Activated CD8-positive, alpha-beta memory T cell treated with anti-CD3 and anti-CD28 coated beads, Interleukin-2, amount 10 ng/mL, durations not matched to agents 7 days and 5 days (primary cell): ENCODE results near the gene PIM1. TPM values are rescaled to one million over a fixed set of nuclear protein-coding genes. Genes with fewer than 3 reads are reported as not detected.
A peak's percentile ranks its signal among the peaks of the same experiment; 100 is the strongest.

Source experiments
- ATAC-seq: fragments of 150-1000 bp; cut with Tn5 transposase; one replicate; pipeline ENCODE4 v1.10.0; 2021; ENCODE audit warnings: moderate library complexity
- CTCF ChIA-PET: fragments of 350-600 bp; sonication (Branson Sonifier 250); formaldehyde crosslinking; loops from one replicate; lab custom pipeline; 2021; ENCODE audit warnings: antibody characterized with exemption; lab: Charles Lee
- DNase-seq: peaks from one replicate; pipeline ENCODE4 v3.0.0-alpha.2; 2020
- H3K27ac Mint-ChIP-seq: one replicate; pipeline ENCODE4 v1.8.0; 2021; ENCODE audit warnings: mild to moderate bottlenecking, mixed read lengths
- H3K27me3 Mint-ChIP-seq: one replicate; pipeline ENCODE4 v1.8.0; 2021; ENCODE audit warnings: mixed read lengths
- H3K36me3 Mint-ChIP-seq: one replicate; pipeline ENCODE4 v1.8.0; 2021; ENCODE audit warnings: mild to moderate bottlenecking, mixed read lengths
- H3K4me1 Mint-ChIP-seq: one replicate; pipeline ENCODE4 v1.8.0; 2021; ENCODE audit warnings: mixed read lengths
- H3K4me3 Mint-ChIP-seq: one replicate; pipeline ENCODE4 v1.8.0; 2021; ENCODE audit warnings: mild to moderate bottlenecking, moderate library complexity, mixed read lengths
- H3K9me3 Mint-ChIP-seq: one replicate; pipeline ENCODE4 v1.8.0; 2022; ENCODE audit warnings: low read depth, mixed read lengths
- total RNA-seq, 2 experiments: library from RNA; stranded (reverse); gene quantifications; one replicate each; pipeline ENCODE4 v1.2.3, GENCODE V29; 2021

PIM1 gene
- total RNA-seq, 2 experiments from 2014 or later, result 361 to 464 TPM

DNA sequence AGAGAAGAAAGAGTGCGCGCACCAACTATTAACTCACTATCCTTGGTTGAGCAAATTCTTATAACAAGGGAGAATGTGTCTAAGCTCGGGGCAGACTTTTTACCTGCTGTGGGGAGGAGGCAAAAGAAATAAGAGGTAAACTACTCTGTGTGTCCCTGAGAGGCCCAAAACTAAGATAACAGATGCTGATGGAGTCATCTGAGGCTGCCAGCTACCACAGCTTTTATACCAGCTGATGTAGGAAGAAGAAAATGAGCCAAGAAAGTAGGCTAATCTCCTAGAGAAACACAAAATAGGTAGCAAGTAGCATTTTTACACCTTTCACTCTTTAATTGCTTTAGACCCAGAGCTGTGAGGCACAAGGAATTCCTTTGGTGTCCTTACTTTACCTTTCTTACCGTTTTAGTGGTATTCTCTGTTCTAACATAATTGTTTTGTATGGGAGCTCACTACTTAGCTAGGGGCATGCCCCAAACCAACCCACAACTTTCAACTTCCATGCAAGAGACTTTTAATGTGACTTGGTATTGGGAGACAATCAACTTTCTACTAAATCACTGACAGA is 27.8 kb upstream of the PIM1 start:
- Mint-ChIP-seq H3K4me3 (no peak overlapping the region), H3K27me3 (no peaks in the 10 kb centered on the region), H3K9me3 (no peaks in the 10 kb centered on the region), H3K4me1 (peaks cover 40% of the 10 kb centered on the region), H3K27ac (peak overlapping the region; percentile 53), H3K36me3 (peaks cover 1% of the 10 kb centered on the region)
- ATAC-seq (peak; percentile 14), DNase-seq (no peak)
- CTCF ChIA-PET, result interaction anchor here (0.7 to 1.9 kb wide), 6 partner anchors 8 to 677 kb away, joined by 3 to 6 read pairs (median 3); partner anchors contain the start of gene ZFAND3

DNA sequence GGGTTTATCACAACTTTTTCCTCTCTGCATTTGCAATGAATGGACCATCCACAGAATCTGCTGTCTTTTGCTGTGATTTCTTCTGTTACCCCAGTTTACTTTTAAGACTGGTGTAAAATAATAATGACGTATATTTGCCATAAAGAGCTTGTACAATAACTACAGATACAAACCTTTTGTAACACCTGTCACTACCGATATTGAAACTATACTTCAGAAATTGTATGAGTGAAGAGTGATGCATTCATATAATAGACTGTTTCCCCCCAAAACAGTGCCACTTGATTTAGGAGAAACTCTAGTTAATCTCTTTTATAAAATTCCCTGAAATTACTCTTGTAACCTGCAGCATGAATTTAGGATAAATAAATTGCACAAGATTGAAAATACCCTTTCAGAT is 26.4 kb upstream of the PIM1 start:
- no peak overlapping the region for H3K27ac Mint-ChIP-seq
- H3K4me1 Mint-ChIP-seq, result peaks cover 29% of the 10 kb centered on the region
- peaks cover 4% of the 10 kb centered on the region for H3K27me3 Mint-ChIP-seq
- peaks cover 1% of the 10 kb centered on the region for H3K36me3 Mint-ChIP-seq
- CTCF ChIA-PET, result interaction anchor here (1.8 kb wide), 1 partner anchor 10 kb away, joined by 3 read pairs; no protein-coding TSS in a partner anchor
- ATAC-seq (no peak), DNase-seq (no peak)
- no peak overlapping the region for H3K4me3 Mint-ChIP-seq
- H3K9me3 Mint-ChIP-seq, result no peaks in the 10 kb centered on the region

DNA sequence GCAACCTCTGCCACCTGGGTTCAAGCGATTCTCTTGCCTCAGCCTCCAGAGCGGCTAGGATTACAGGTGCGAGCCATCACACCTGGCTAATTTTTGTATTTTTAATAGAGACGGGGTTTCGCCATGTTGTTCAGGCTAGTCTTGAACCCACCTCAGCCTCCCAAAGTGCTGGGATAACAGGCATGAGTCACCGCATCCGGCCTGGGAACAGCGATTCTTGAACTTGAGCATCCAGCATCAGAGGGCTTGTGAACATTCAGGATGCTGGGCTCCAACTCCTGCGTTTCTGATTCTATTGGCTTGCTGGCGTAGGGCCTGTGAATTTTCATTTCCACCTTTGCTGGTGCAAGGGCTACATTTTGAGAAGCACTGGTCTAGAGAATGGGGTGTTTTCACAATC is 24.5 kb upstream of the PIM1 start:
- H3K27ac Mint-ChIP-seq, result no peak overlapping the region
- H3K4me1 Mint-ChIP-seq, result peaks cover 27% of the 10 kb centered on the region
- H3K4me3 Mint-ChIP-seq, result no peak overlapping the region
- peaks cover 1% of the 10 kb centered on the region for H3K36me3 Mint-ChIP-seq
- H3K27me3 Mint-ChIP-seq, result peaks cover 13% of the 10 kb centered on the region
- DNase-seq (no peak), ATAC-seq (no peak)
- CTCF ChIA-PET, result no interaction called here
- H3K9me3 Mint-ChIP-seq, result no peaks in the 10 kb centered on the region

DNA sequence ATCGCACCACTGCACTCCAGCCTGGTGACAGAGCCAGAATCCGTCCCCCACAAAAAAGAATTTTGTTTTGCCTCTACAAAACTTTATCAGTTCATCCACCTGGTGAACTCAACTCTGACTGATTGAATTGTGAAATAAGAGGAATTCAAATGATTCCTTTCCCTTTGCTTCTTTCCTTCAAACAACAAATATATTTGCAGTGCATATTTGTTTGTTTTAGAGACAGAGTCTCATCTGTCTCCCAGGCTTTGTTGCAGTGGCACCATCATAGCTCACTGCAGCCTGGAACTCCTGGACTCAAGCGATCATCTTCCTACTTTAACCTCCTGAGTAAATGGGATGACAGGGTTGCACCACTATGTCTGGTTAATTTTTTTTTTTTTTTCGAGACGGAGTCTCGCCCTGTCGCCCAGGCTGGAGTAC is 23.2 kb upstream of the PIM1 start:
- CTCF ChIA-PET, result no interaction called here
- Mint-ChIP-seq H3K36me3 (no peaks in the 10 kb centered on the region), H3K4me3 (no peak overlapping the region), H3K9me3 (no peaks in the 10 kb centered on the region), H3K27ac (no peak overlapping the region), H3K4me1 (peaks cover 17% of the 10 kb centered on the region), H3K27me3 (peaks cover 13% of the 10 kb centered on the region)
- ATAC-seq, result no peak
- DNase-seq, result no peak

DNA sequence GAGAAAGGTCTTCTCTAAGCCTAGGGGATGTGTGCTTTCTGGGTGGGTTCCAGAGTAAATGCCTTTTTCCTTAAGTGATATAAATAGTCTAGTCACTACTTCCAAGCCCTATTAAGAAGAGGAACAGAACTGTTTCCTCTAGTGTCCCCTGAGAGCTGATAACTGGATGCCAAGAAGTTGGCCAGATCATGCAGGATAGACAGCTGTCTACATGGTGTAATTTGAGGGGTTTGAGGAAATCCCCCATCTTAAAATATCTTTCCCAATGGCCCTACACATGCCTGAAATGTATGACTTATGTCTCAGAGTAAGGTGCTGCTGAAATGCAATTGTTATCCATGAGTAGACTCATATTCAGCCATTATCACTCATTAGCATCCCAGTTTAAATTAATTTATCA is 20.2 kb upstream of the PIM1 start:
- no peak for DNase-seq
- Mint-ChIP-seq H3K4me1 (no peaks in the 10 kb centered on the region), H3K27me3 (peaks cover 13% of the 10 kb centered on the region), H3K4me3 (no peak overlapping the region), H3K27ac (no peak overlapping the region), H3K9me3 (no peaks in the 10 kb centered on the region), H3K36me3 (no peaks in the 10 kb centered on the region)
- no peak for ATAC-seq
- CTCF ChIA-PET, result interaction anchor here (1.5 to 2.6 kb wide), 3 partner anchors 13 to 60 kb away, joined by 3 to 6 read pairs (median 3); no protein-coding TSS in a partner anchor

DNA sequence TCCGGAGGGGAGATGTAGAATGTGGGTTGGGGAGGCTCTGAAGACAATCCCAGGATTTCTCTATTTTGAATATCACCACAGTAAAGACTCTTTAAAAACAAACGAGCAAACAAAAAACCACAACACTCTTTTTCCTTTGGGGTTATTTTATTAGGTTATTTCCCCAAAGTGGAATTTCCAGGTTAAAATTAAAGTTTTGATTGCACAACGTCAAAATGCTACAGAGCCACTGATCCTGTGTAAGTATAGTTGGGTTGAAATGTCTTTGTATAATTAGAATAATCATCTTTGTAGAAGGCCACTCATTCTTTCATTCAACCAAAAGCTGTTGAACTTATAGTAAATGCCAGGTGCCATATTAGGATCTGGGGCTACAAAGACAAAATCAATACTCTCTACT is 19.6 kb upstream of the PIM1 start:
- Mint-ChIP-seq H3K4me1 (peaks cover 3% of the 10 kb centered on the region), H3K4me3 (no peak overlapping the region), H3K9me3 (no peaks in the 10 kb centered on the region), H3K27ac (no peak overlapping the region), H3K36me3 (no peaks in the 10 kb centered on the region), H3K27me3 (peaks cover 13% of the 10 kb centered on the region)
- ATAC-seq (no peak), DNase-seq (no peak)
- CTCF ChIA-PET, result interaction anchor here (0.7 to 2.6 kb wide), 4 partner anchors 14 to 132 kb away, joined by 3 to 6 read pairs (median 3); no protein-coding TSS in a partner anchor

DNA sequence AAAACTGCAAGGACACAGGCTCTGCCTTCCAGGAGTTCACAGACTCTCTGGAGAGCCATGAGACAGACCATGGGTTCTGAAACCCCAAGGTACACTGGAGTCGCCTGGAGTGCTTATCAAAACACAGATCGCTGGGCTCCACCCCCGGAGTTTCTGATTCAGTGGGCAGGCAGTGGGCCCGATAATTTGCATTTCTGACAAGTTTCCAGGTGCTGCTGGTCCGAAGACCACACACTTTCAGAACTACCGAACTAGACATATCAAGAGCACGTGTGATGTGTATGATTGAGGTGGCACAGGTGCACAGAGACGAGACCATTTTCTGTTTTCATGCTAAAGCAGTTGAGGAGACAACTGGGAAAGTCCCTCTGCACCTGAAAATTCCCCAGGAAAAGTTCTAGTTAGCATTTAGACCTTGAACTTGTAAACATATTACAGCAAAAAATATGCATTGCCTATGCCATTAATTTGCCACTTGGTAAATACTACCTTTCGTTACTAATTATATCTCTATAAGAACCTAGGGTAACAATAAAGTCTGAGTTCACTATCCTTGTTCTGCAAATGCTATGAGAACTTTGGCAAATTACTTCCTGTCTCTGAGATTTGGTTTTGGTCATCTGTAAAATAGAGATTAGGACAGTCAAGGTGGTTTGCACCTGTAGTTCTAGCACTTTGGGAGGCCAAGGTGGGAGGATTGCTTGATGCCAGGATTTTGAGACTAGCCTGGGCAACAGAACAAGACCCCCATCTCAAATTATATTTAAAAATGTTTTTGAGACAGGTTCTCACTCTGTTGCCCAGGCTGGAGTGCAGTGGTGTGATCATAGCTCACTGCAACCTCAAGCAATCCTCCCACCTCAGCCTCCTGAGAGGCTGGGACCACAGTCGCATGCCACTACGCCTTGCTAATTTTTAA is 14.3 kb upstream of the PIM1 start:
- peak overlapping the region; percentile 17 for H3K4me3 Mint-ChIP-seq
- no peaks in the 10 kb centered on the region for H3K36me3 Mint-ChIP-seq
- H3K27me3 Mint-ChIP-seq, result no peaks in the 10 kb centered on the region
- peaks cover 23% of the 10 kb centered on the region for H3K4me1 Mint-ChIP-seq
- DNase-seq (peak; percentile 71), ATAC-seq (peak; percentile 78)
- peak overlapping the region; percentile 45 for H3K27ac Mint-ChIP-seq
- no peaks in the 10 kb centered on the region for H3K9me3 Mint-ChIP-seq
- CTCF ChIA-PET, result interaction anchor here (1.5 to 1.8 kb wide), 3 partner anchors 45 to 135 kb away, joined by 3 to 6 read pairs (median 3); no protein-coding TSS in a partner anchor

DNA sequence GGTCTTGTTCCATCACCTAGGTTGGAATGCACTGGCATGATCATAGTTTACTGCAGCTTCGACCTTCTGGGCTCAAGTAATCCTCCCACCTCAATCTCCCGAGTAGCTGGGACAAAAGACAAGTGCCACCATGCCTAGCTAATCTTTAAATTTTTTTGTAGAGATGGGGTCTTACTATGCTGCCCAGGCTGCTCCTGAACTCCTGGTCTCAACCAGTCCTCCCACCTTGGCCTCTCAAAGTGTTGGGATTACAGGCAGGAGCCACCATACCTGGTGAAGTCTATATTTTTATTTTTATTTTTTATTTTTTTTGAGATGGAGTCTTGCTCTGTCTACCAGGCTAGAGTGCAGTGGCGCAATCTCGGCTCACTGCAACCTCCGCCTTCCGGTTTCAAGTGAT is 11.4 kb upstream of the PIM1 start:
- no peaks in the 10 kb centered on the region for H3K27me3 Mint-ChIP-seq
- H3K4me1 Mint-ChIP-seq, result peaks cover 31% of the 10 kb centered on the region
- H3K27ac Mint-ChIP-seq, result no peak overlapping the region
- no peak for ATAC-seq
- no peak overlapping the region for H3K4me3 Mint-ChIP-seq
- DNase-seq, result no peak
- CTCF ChIA-PET, result no interaction called here
- peaks cover 2% of the 10 kb centered on the region for H3K36me3 Mint-ChIP-seq
- no peaks in the 10 kb centered on the region for H3K9me3 Mint-ChIP-seq

DNA sequence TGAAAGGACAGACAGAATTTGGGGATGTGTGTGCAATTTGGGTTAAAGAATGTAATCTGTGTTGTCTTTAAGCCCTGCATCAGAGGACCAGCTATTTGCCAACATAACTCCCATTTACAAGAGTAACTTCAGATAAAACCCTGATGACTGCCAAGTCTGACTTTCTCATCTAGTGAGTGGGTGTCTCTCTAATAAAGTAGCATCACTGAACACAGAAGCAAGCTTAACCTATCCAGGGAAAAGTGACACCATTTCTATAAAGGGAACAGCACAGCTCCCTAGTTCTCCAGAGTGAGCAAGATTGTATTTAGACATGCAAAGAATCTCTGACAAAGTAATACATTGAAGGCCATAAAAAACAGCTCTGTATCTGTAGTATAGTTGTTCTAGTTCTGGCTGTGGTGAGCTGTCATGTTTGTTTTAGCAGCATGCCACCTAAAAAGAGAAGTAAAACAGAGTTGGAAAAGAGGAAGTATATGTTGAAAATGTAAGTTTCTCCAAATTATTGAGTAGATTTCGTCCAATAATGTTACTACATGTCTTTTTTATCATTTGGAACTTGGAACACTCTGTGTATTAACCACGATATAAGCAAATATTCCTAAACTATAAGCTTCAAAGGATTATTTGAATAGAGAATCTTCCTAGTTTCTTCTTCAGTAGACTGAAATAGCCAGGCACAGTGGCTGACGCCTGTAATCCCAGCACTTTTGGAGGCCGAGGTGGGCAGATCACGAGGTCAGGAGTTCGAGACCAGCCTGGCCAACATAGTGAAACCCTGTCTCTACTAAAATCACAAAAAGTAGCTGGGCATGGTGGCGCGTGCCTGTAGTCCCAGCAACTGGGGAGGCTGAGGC is 8.8 kb upstream of the PIM1 start:
- CTCF ChIA-PET, result interaction anchor here (1.0 to 1.9 kb wide), 7 partner anchors 9 to 142 kb away, joined by 3 to 16 read pairs (median 3); partner anchors contain the start of gene PIM1
- Mint-ChIP-seq H3K27ac (no peak overlapping the region), H3K36me3 (peaks cover 2% of the 10 kb centered on the region), H3K27me3 (no peaks in the 10 kb centered on the region), H3K4me1 (peaks cover 26% of the 10 kb centered on the region), H3K9me3 (no peaks in the 10 kb centered on the region), H3K4me3 (no peak overlapping the region)
- no peak for DNase-seq
- no peak for ATAC-seq

DNA sequence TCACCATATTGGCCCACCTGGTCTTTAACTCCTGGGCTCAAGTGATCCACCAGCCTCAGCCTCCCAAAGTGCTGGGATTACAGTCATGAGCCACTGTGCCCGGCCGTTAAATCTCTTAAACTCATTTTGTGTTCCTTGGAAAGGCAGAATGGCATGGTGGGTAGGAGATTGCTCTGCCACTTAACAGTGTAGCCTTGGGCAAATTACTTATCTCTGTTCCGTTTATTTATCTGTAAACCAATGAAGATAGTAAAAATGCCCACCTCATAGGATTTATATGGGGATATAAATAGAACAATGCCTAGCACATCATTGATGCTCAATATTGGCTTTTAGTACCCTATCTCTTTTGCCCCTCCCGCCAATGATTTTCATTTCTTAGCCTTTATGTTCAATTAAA is 7.2 kb upstream of the PIM1 start:
- H3K4me1 Mint-ChIP-seq, result peaks cover 16% of the 10 kb centered on the region
- H3K36me3 Mint-ChIP-seq, result peaks cover 2% of the 10 kb centered on the region
- ATAC-seq, result no peak
- H3K4me3 Mint-ChIP-seq, result no peak overlapping the region
- no peaks in the 10 kb centered on the region for H3K9me3 Mint-ChIP-seq
- no peak for DNase-seq
- CTCF ChIA-PET, result interaction anchor here (0.8 to 1.6 kb wide), 4 partner anchors 9 to 144 kb away, joined by 3 to 5 read pairs (median 4); no protein-coding TSS in a partner anchor
- no peak overlapping the region for H3K27ac Mint-ChIP-seq
- H3K27me3 Mint-ChIP-seq, result no peaks in the 10 kb centered on the region

DNA sequence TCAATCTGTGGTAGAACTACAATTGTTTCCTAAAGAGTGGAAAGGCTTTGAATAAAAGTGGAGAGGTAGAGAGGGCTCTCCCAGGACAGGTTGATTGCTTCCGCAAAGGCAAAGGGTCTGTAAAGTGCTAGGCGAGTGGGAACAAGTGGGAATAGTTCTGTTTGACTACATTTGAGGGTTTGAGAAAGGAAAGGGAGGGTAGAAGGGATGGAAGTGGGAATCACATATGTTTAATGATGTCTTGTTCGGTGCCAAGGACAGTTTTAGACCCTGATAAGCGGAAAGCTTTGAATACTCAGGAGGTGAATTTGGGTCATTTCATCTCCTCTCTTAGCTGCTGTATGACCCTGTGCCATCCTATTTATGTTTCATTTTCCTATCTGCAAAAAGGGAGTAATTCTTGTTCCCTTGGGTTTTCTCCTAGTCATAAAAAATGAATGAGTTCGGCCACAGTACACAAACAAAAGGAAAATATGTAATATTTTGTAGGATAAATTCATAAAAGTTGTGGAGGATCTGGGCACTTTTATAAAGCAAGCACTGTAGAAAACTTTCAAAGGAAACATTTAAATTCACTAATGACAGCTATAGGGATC is 1.7 kb upstream of the PIM1 start:
- CTCF ChIA-PET, result interaction anchor here (1.0 to 18.3 kb wide), 6 partner anchors 22 to 143 kb away, joined by 3 to 424 read pairs (median 159); no protein-coding TSS in a partner anchor
- Mint-ChIP-seq H3K4me3 (peak overlapping the region; percentile 90), H3K9me3 (no peaks in the 10 kb centered on the region), H3K27ac (peak overlapping the region; percentile 34), H3K36me3 (peaks cover 29% of the 10 kb centered on the region), H3K4me1 (peaks cover 22% of the 10 kb centered on the region), H3K27me3 (no peaks in the 10 kb centered on the region)
- DNase-seq, result no peak
- ATAC-seq, result no peak

DNA sequence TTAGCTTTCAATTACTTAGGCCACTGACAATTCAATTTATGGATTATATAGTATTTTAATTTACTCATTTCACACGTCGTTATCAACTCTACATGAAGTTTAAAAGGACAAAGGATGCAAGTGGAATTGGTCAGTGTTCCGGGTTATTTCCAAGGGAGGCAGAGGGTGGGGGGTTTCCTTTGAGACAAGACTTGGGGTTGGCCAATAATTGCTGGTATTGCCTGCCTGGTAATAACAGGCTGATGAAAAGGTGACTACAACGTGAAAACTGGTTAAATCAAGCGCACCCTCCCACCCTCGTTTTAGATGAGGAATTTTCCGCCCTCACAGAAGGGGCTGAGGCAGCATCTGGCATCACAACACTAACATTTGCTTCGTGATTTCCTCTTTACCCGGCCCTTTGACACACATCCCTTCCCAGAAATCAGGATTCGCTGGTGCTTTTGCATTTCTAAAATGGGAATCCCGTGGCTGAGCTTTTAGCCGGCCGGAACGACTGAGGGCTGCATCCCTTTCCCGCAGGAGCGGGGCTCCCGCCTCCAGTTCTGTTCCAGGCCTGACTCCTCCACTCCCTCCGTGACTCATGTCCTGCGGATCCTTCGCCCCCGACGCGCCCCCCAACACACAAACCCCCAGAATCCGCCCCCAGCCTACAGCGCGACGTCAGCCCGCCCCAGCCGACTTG is 999 bp upstream of the PIM1 start:
- peaks cover 28% of the 10 kb centered on the region for H3K4me1 Mint-ChIP-seq
- peak overlapping the region; percentile 94 for H3K27ac Mint-ChIP-seq
- no peaks in the 10 kb centered on the region for H3K9me3 Mint-ChIP-seq
- CTCF ChIA-PET, result interaction anchor here (0.5 to 18.3 kb wide), 9 partner anchors 16 to 279 kb away, joined by 3 to 424 read pairs (median 4); no protein-coding TSS in a partner anchor
- no peak for DNase-seq
- peak overlapping the region; percentile 90 for H3K4me3 Mint-ChIP-seq
- ATAC-seq, result no peak
- H3K27me3 Mint-ChIP-seq, result no peaks in the 10 kb centered on the region
- peaks cover 36% of the 10 kb centered on the region for H3K36me3 Mint-ChIP-seq
